Fibroblast of villous mesenchyme (primary cell): Measurements from ENCODE around the gene PPP4R4. TPM values are rescaled to one million over a fixed set of nuclear protein-coding genes. Genes with fewer than 3 reads are reported as not detected.
A peak's percentile ranks its signal among the peaks of the same experiment; 100 is the strongest.

Experiments used
- DNase-seq: peaks from one replicate; pipeline ENCODE4 v3.0.0-alpha.2; 2010; ENCODE audit warnings: low read depth
- H3K4me3 ChIP-seq: 2 replicates; pipeline ENCODE4 v1.5.1; 2011; ENCODE audit warnings: low read depth, mild to moderate bottlenecking, low read length
- CTCF ChIP-seq: IDR thresholded peaks from 2 replicates; pipeline ENCODE4 v1.5.1; 2012; ENCODE audit warnings: low read depth, mild to moderate bottlenecking, low read length; ENCODE audit not compliant: insufficient read depth
- total RNA-seq: library from RNA; depleted of rRNA; stranded (reverse); fragments of >200 nt; gene quantifications from 2 replicates; pipeline ENCODE4 v1.2.3, GENCODE V29; 2012

PPP4R4 gene
- total RNA-seq, 1 donor = 0.43 TPM

- DNase-seq = no peak
- no peak for TF ChIP-seq CTCF
Measured at GRCh38 chr14:94175011-94175745, 1.1 kb downstream of the PPP4R4 start.

DNA sequence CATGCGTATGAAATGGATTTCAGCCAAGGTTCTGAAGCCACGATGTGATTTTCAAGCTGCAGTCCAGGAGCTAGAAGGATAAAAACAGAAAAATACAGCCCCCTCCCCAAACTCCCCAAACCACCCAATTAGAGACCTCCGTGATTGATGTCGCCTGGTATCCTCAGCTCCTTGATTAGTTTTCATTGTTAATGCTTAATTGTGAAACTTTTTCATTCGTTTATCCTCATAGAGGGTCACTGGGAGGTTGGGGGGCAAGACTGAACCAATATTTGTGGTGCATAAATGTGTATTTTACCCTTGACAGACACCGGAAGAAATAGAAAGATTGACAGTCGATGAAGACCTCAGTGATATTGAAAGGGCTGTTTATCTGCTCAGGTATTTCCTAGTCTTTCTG, 1.6 kb downstream of the PPP4R4 start:
- no peak overlapping the region for H3K4me3 ChIP-seq
- TF ChIP-seq CTCF = no peak
- DNase-seq = no peak

More at GRCh38 chr14:94175011-94175745, 1.1 kb downstream of the PPP4R4 start:
- H3K4me3 ChIP-seq = no peak overlapping the region

DNA sequence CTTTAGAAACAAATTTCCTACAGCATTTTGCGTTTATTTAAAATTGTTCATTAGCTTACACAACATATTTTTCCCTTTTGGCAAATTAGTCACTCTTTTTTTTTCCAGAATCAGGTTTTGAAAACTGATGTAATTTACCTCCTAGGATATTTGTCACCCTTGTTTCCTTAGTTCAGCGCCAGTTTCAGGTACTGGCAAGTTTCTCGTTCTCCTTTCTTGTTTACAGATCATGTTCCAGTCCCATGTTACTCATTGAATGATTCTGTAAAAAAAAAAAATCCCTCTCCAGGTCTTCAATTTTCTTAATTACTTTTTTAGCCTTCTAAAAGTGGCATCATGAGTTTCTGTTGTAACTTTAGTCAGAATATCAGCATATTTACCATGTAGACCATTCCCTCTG, 2.7 kb downstream of the PPP4R4 start:
- DNase-seq = no peak
- H3K4me3 ChIP-seq = no peak overlapping the region
- TF ChIP-seq CTCF = no peak

DNA sequence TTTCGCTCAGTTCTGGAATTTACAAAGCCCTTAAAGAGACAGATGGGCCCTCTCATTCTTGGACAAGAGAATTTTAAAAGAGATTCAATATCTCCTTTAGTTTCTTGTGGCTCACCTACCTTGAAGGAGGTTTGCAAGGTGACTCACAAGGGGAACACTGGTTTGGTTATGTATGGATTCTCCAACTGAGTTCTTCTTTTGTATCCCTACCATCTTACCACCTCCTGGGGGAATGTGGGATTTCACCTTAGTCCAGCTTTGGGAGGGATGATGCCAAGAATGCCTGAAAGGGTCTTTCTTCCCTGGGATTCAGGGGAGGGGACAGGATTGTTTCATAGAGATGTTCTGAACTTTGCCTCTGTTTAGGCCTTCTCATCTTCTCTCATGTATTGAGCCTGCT, 3.7 kb downstream of the PPP4R4 start:
- no peak for TF ChIP-seq CTCF
- no peak overlapping the region for H3K4me3 ChIP-seq
- DNase-seq = no peak

GRCh38 chr14:94179244-94179643, 5.1 kb downstream of the PPP4R4 start:
- no peak for TF ChIP-seq CTCF
- DNase-seq = no peak
- H3K4me3 ChIP-seq = no peak overlapping the region

DNA sequence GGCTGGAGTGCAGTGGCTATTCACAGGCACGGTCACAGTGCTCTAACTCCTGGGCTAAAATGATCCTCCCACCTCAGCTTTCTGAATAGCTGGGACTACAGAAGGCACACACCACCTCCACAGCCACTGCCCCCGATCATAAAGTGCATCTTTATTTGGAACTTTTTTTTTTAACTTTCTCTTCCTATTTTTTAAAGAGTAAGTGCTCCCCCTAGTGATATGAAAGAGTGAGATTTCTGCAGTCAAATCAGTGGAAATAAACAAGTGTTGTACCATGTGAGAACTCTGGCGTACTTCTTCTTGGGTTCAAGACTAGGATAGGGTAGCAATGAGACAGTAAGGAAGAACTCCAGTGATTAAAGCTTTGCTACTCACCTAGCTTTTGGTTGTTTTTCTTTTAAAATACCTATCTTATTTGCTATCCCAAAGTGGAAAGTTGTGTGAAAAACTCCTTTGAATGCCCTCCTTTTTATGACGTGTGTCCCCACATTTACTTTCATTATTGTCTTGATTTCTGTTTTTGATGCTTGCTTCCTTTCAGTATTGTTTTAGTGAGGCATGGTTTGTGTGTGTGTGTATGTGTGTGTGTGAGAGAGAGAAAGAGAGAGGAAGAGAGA, 6.6 kb downstream of the PPP4R4 start:
- no peak overlapping the region for H3K4me3 ChIP-seq
- peak; percentile 65 for TF ChIP-seq CTCF
- peak; percentile 51 for DNase-seq
